A549 (cell line): ENCODE measurements around the gene CRYGN.

Experiments
- CHD4 ChIP-seq: fragments of 200-600 bp; sonication (generic); IDR thresholded peaks from 2 replicates; pipeline ENCODE4 v1.6.1; 2016; ENCODE audit warnings: antibody characterized with exemption, mild to moderate bottlenecking, borderline replicate concordance
- CTCF ChIP-seq: fragments of >200 bp; sonication (Bioruptor Twin); formaldehyde crosslinking; IDR thresholded peaks from 3 replicates; pipeline ENCODE4 v1.5.1; 2016
- EP300 ChIP-seq, 2 experiments: fragments of >200 bp; sonication (Bioruptor Twin); formaldehyde crosslinking; IDR thresholded peaks; 2 replicates in 1 of 2; 3 replicates in 1 of 2; pipeline ENCODE4 v1.6.1; 2016 to 2017
- HOXA7 ChIP-seq: fragments of 250-450 bp; sonication (Bioruptor Pico); IDR thresholded peaks from 2 replicates; pipeline ENCODE4 v1.5.0; 2020; ENCODE audit warnings: mild to moderate bottlenecking, moderate library complexity
- NR3C1 ChIP-seq: fragments of >200 bp; sonication (Bioruptor Twin); formaldehyde crosslinking; IDR thresholded peaks from 3 replicates; pipeline ENCODE4 v1.6.1; 2017
- POLR2A ChIP-seq: IDR thresholded peaks from 2 replicates; pipeline ENCODE4 v1.6.1; 2012; ENCODE audit warnings: mild to moderate bottlenecking, low read length
- RAD21 ChIP-seq, 2 experiments: fragments of >200 bp in 1 of 2; sonication (Bioruptor Twin) in 1 of 2; formaldehyde crosslinking in 1 of 2; IDR thresholded peaks in 1 of 2; conservative IDR thresholded peaks in 1 of 2; 2 replicates in 1 of 2; 3 replicates in 1 of 2; pipeline ENCODE4 v1.6.1; 2012 to 2018; ENCODE audit warnings: inconsistent platforms in 1 of 2
- SMC3 ChIP-seq: fragments of >200 bp; sonication (Bioruptor Twin); formaldehyde crosslinking; IDR thresholded peaks from 3 replicates; pipeline ENCODE4 v1.6.1; 2018; ENCODE audit warnings: inconsistent platforms
- USF2 ChIP-seq: fragments of 450-650 bp; IDR thresholded peaks from 2 replicates; pipeline ENCODE4 v1.6.1; 2014; ENCODE audit warnings: antibody characterized with exemption

- TF ChIP-seq POLR2A (no peak), HOXA7 (CRISPR knock-in tag) (no peak), CTCF (no peak), NR3C1 (no peak), CHD4 (no peak), EP300 (IDR thresholded peaks at IDR 0.05) (no peak), SMC3 (no peak), USF2 (no peak), RAD21 (conservative IDR thresholded peaks at IDR 0.05 in 1 of 2, IDR thresholded peaks at IDR 0.05 in 1 of 2) (no peak)
These were observed 13.4 kb upstream of the CRYGN start for GRCh38 chr7:151453326-151453791.
